Measurements from ENCODE around the gene RAB38.

DNA sequence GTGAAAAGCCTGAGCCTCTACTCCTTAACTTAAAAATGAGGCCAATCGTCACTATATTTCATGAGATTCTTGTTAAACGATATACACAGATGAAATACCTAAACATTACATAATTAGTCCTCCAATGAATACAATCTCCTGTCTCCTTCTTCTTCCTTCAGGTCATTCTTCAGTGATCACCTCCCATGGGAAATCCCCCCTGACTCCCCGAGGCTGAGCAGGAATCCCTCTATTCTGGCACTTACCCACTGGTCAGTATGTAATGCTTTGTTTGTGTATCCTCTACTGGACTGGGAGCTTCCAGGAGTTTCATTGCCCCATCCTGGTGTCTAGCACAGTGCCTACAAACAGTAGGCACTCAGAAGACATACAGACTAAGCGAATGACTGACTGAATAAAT, 52.3 kb downstream of the RAB38 start:
- TF ChIP-seq, protein P1, sequence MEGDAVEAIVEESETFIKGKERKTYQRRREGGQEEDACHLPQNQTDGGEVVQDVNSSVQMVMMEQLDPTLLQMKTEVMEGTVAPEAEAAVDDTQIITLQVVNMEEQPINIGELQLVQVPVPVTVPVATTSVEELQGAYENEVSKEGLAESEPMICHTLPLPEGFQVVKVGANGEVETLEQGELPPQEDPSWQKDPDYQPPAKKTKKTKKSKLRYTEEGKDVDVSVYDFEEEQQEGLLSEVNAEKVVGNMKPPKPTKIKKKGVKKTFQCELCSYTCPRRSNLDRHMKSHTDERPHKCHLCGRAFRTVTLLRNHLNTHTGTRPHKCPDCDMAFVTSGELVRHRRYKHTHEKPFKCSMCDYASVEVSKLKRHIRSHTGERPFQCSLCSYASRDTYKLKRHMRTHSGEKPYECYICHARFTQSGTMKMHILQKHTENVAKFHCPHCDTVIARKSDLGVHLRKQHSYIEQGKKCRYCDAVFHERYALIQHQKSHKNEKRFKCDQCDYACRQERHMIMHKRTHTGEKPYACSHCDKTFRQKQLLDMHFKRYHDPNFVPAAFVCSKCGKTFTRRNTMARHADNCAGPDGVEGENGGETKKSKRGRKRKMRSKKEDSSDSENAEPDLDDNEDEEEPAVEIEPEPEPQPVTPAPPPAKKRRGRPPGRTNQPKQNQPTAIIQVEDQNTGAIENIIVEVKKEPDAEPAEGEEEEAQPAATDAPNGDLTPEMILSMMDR (conservative IDR thresholded peaks at IDR 0.05): no peak
- no peak for TF ChIP-seq ZFX (IDR thresholded peaks at IDR 0.05)

Data from C4-2B (cell line).